ENCODE results near the gene SULT1A1. TPM values are rescaled to one million over a fixed set of nuclear protein-coding genes. Genes with fewer than 3 reads are reported as not detected.

SULT1A1 gene
- total and polyA plus RNA-seq, 2 experiments from 2014 or later = 24.1 to 30.4 TPM

- no peak for DNase-seq (ENCODE audit: low read depth in 1 of 2, low spot score in 1 of 2)
- Histone ChIP-seq H3K27ac (peak overlapping the region; percentile 13), H3K4me1 (ENCODE audit: low read depth) (peaks cover 10% of the 10 kb centered on the region)
These were observed 52.9 kb downstream of the SULT1A1 start for GRCh38 chr16:28556914-28557320.

GRCh38 chr16:28555561-28555960 is 54.3 kb downstream of the SULT1A1 start:
- TF ChIP-seq CTCF (IDR thresholded peaks at IDR 0.05; ENCODE audit: low read depth, low read length) = no peak
- H3K27ac ChIP-seq = no peak overlapping the region

More at GRCh38 chr16:28556914-28557320, 52.9 kb downstream of the SULT1A1 start:
- Histone ChIP-seq H3K27me3 (no peaks in the 10 kb centered on the region), H3K36me3 (no peaks in the 10 kb centered on the region), H3K4me3 (no peak overlapping the region), H3K9me3 (ENCODE audit: low read depth) (no peaks in the 10 kb centered on the region)
- no peak for TF ChIP-seq CTCF (IDR thresholded peaks at IDR 0.05; ENCODE audit: low read depth, low read length)

More at GRCh38 chr16:28555561-28555960, 54.3 kb downstream of the SULT1A1 start:
- DNase-seq (ENCODE audit: low read depth in 1 of 2, low spot score in 1 of 2) = no peak
- H3K27me3 ChIP-seq = no peaks in the 10 kb centered on the region
- H3K9me3 ChIP-seq (ENCODE audit: low read depth) = no peaks in the 10 kb centered on the region
- H3K4me3 ChIP-seq = no peak overlapping the region
- peaks cover 3% of the 10 kb centered on the region for H3K4me1 ChIP-seq (ENCODE audit: low read depth)
- no peaks in the 10 kb centered on the region for H3K36me3 ChIP-seq

Other genes with a start within 250 kb of the SULT1A1 start
- gene NPIPB6, start 246.5 kb downstream of the SULT1A1 start, total RNA-seq = 1.1 and 4.9 TPM in 2 replicates
- gene NPIPB6, start 246.5 kb downstream of the SULT1A1 start, polyA plus RNA-seq = 3.2 and 3.6 TPM in 2 replicates
- 107 and 122 TPM in 2 replicates for gene EIF3CL, start 206.2 kb downstream of the SULT1A1 start, total RNA-seq
- 1.2 TPM in 1 of 2 replicates, not detected in the other for gene EIF3CL, start 206.2 kb downstream of the SULT1A1 start, polyA plus RNA-seq
- gene NPIPB7, start 137.7 kb downstream of the SULT1A1 start, total RNA-seq = 0.15 and 0.60 TPM in 2 replicates
- 0.76 TPM in 1 of 2 replicates, not detected in the other for gene NPIPB7, start 137.7 kb downstream of the SULT1A1 start, polyA plus RNA-seq
- 25.2 and 29.3 TPM in 2 replicates for gene CLN3, start 118.0 kb downstream of the SULT1A1 start, total RNA-seq
- gene CLN3, start 118.0 kb downstream of the SULT1A1 start, polyA plus RNA-seq = 29.6 and 39.2 TPM in 2 replicates
- 0.39 TPM in 1 of 2 replicates, not detected in the other for gene APOBR, start 115.4 kb downstream of the SULT1A1 start, total RNA-seq
- not detected in 2 replicates for gene APOBR, start 115.4 kb downstream of the SULT1A1 start, polyA plus RNA-seq
- not detected in 2 replicates for gene IL27, start 103.2 kb downstream of the SULT1A1 start, total RNA-seq
- not detected in 2 replicates for gene IL27, start 103.2 kb downstream of the SULT1A1 start, polyA plus RNA-seq
- gene NUPR1, start 71.1 kb downstream of the SULT1A1 start, total RNA-seq = not detected in 2 replicates
- not detected in 2 replicates for gene NUPR1, start 71.1 kb downstream of the SULT1A1 start, polyA plus RNA-seq
- gene SGF29, start 56.1 kb downstream of the SULT1A1 start, total RNA-seq = 23.8 and 28.8 TPM in 2 replicates
- gene SGF29, start 56.1 kb downstream of the SULT1A1 start, polyA plus RNA-seq = 21.7 and 27.9 TPM in 2 replicates
- 0.67 and 1.6 TPM in 2 replicates for gene SULT1A2, start 13.0 kb downstream of the SULT1A1 start, total RNA-seq
- gene SULT1A2, start 13.0 kb downstream of the SULT1A1 start, polyA plus RNA-seq = 0.83 and 5.4 TPM in 2 replicates
- gene NPIPB8, start 28.0 kb upstream of the SULT1A1 start, total RNA-seq = not detected in 2 replicates
- 1.4 and 2.4 TPM in 2 replicates for gene NPIPB8, start 28.0 kb upstream of the SULT1A1 start, polyA plus RNA-seq
- gene EIF3C, start 101.4 kb upstream of the SULT1A1 start, total RNA-seq = 287 and 310 TPM in 2 replicates
- gene EIF3C, start 101.4 kb upstream of the SULT1A1 start, polyA plus RNA-seq = 381 and 388 TPM in 2 replicates
- 1.2 and 1.5 TPM in 2 replicates for gene NPIPB9, start 141.7 kb upstream of the SULT1A1 start, total RNA-seq
- 1.8 and 2.1 TPM in 2 replicates for gene NPIPB9, start 141.7 kb upstream of the SULT1A1 start, polyA plus RNA-seq
- 70.9 and 81.2 TPM in 2 replicates for gene ATXN2L, start 213.0 kb upstream of the SULT1A1 start, total RNA-seq
- 116 and 129 TPM in 2 replicates for gene ATXN2L, start 213.0 kb upstream of the SULT1A1 start, polyA plus RNA-seq
- gene TUFM, start 236.3 kb upstream of the SULT1A1 start, total RNA-seq = 220 and 225 TPM in 2 replicates
- 305 and 359 TPM in 2 replicates for gene TUFM, start 236.3 kb upstream of the SULT1A1 start, polyA plus RNA-seq

Data from cardiac muscle cell (in vitro differentiated cells and primary cell).